ENCODE data around the gene TSPAN10.
A peak's percentile ranks its signal among the peaks of the same experiment; 100 is the strongest.

GRCh38 chr17:81665205-81666091, 28.5 kb downstream of the TSPAN10 start:
- TF ChIP-seq RAD21 (IDR thresholded peaks at IDR 0.05; ENCODE audit: low read depth) (no peak), EP300 (IDR thresholded peaks at IDR 0.05; ENCODE audit: borderline replicate concordance) (no peak), CEBPB (IDR thresholded peaks at IDR 0.05) (no peak)
- TF ChIP-seq, protein P1, sequence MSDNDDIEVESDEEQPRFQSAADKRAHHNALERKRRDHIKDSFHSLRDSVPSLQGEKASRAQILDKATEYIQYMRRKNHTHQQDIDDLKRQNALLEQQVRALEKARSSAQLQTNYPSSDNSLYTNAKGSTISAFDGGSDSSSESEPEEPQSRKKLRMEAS (IDR thresholded peaks at IDR 0.05), result peak; percentile 96
